GM21723 (cell line): ENCODE results near the gene TCFL5.

Experiments used
- ATAC-seq: cut with Tn5 transposase; IDR thresholded peaks from one replicate; pipeline ENCODE4 v1.9.1; 2021; ENCODE audit warnings: mild to moderate bottlenecking, moderate library complexity; ENCODE audit not compliant: unreplicated experiment

The TCFL5 gene

DNA sequence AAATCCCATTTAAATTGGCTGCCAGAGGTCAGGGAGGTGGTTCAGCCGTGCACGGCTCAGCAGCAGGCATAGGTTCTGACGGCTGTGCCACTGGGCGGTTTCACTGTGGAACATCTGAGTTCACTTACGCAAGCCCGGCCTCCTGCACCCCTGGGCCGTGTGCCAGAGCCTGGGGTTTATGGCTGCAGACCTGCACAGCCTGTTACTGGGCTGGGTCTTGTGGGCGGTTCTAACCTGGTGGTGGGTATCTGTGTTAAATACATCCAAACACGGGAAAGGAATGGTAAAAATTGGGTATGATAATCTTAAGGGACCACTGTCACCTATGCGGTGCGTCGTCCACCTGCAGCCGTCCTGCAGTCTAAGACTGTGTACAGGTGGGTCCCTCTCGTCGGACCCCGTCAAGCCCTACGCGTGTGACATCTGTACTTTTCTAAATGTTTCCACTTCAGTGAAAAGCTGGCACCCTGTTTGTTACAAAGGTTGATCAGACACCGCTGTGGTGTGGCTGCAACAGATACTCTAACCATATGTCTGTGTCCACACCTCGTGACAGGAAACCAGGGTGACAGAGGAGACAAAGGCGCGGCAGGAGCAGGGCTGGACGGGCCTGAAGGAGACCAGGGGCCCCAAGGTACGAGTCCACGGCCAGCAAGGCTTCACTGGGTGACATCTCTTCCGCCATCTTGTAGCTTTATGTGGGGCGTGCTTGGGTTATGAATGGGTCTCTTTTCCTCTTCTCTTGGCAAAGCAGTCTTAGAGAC is 23.3 kb downstream of the TCFL5 start:
- ATAC-seq, result no peak

DNA sequence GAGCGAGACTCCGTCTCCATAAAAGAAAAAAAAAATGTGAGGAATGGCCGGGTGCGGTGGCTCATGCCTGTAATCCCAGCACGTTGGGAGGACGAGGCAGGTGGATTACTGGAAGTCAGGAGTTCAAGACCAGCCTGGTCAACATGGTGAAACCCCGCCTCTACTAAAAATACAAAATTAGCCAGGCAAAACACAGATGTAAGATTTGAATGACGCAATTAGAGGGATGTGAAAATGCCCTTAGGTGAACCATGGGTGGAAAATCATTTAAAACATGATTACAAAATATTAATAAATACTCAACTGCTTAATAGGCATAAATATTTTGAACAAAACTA is 23.9 kb downstream of the TCFL5 start:
- no peak for ATAC-seq

GRCh38 chr20:62836967-62837490 is 24.6 kb downstream of the TCFL5 start:
- ATAC-seq, result no peak

- ATAC-seq, result no peak
Observed at GRCh38 chr20:62835931-62836861, 25.4 kb downstream of the TCFL5 start.

- no peak for ATAC-seq
Observed at GRCh38 chr20:62834967-62835730, 26.5 kb downstream of the TCFL5 start.

DNA sequence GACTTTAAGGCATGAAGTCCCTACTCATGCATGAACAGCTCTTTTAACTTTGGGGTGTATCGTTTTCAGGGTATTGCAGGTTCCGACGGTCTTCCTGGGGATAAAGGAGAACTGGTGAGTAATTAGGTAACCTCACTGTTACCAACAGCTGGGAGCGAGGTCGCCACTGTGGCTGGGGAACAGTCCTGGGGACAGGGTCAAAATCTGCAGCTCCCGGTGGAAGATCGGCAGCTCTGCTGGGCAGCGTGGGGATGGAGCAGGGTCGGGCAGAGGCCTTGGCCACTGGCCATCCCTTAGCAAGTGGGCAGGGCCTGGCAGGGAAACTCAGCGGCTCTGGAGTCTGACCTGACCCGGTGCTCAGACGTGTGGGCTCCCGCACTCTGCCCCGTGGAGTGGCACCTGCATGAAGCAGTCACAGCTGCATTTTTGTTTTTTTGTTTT is 28.7 kb downstream of the TCFL5 start:
- peak; percentile 20 for ATAC-seq

- peak; percentile 72 for ATAC-seq
Observed at GRCh38 chr20:62832212-62832922, 29.3 kb downstream of the TCFL5 start.

GRCh38 chr20:62831854-62832211 is 29.8 kb downstream of the TCFL5 start:
- ATAC-seq, result no peak

DNA sequence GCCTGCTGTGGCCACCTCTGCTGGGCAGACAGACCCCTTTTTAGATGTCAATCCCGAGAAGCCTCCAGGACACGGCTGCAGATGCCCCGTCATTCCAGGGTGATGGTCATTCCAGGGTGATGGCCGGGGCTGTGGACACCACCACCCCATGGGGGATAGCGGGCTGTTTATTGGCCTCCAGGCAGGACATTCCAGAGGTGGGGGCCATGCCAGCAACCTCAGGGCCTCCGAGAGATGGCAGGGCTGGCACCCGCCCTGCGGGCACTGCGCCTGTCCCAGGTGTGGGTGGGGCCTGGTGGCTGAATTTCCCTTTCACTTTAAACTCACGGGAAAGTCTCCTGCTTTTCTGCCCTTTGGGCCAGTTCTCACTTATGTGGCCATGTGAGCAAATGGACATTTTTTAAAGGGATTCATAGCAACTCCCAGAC is 30.2 kb downstream of the TCFL5 start:
- ATAC-seq, result no peak

DNA sequence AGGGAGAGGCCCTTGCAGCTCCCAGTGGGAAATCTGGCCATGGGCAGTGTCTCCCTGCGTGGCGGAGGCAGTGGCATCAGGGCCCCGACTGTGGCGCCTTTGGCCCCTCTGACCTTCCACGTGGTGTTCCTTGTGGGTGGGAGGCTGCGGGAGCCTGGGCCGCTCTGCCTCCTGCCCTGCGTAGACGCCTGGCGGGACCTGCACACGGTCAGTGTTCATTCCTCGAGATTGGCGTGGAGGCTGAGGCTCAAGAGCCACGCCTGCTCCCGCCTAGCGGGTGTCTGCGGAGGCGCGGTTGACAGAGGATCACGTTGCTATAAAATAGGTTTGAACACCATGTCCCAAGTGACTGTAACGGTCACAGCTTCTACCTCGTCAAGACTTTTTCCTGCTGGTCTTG is 30.8 kb downstream of the TCFL5 start:
- ATAC-seq, result no peak

- ATAC-seq, result no peak
Observed at GRCh38 chr20:62830251-62830650, 31.4 kb downstream of the TCFL5 start.

DNA sequence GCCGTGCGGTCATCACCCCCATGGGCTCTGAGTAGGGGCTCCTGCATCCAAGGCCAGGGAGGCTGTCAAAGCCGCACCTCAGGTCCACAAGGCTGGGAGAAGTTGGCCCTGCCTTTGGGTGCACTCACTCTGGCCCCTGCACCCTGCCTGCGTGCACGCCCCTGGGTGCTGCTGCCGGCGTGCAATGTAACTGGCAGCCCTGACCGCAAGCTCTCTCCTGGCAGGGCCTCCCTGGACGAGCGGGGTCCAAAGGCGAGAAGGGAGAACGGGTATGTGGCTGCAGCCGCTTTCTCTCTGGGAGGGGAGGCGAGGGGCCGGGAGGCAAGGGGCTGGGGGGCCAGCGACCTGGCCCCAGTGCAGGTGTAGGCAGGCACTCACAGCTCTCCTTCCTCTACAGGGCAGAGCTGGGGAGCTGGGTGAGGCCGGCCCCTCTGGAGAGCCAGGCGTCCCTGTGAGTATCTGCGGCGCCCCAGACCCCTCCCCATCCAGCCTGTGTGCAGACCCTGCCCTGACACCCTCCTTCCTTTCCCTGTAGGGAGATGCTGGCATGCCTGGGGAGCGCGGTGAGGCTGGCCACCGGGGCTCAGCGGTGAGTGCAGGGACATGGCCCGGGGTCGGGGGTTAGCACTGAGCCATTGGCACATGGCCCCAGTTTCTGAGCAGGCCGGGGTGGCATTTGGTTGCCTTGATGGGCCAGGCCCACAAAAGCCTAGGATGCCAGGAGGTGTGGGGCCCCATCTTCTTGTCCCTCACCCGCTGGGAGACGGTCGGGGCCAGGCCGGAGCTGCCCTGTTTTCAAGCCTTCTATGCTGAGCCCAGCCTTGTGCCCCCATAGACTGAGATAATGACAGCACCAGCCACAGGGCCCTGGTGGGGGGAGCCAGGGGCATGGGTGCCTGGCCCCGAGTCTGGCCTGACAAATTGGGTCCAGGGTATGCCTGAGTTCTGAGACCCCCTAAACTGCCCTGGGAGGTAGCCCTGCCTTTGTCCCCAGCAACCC is 32.1 kb downstream of the TCFL5 start:
- no peak for ATAC-seq

- ATAC-seq, result no peak
Observed at GRCh38 chr20:62828511-62829230, 33.0 kb downstream of the TCFL5 start.

- no peak for ATAC-seq
Observed at GRCh38 chr20:62828051-62828450, 33.6 kb downstream of the TCFL5 start.

GRCh38 chr20:62827311-62828038 is 34.1 kb downstream of the TCFL5 start:
- ATAC-seq, result no peak

GRCh38 chr20:62826646-62827310 is 34.8 kb downstream of the TCFL5 start:
- no peak for ATAC-seq

DNA sequence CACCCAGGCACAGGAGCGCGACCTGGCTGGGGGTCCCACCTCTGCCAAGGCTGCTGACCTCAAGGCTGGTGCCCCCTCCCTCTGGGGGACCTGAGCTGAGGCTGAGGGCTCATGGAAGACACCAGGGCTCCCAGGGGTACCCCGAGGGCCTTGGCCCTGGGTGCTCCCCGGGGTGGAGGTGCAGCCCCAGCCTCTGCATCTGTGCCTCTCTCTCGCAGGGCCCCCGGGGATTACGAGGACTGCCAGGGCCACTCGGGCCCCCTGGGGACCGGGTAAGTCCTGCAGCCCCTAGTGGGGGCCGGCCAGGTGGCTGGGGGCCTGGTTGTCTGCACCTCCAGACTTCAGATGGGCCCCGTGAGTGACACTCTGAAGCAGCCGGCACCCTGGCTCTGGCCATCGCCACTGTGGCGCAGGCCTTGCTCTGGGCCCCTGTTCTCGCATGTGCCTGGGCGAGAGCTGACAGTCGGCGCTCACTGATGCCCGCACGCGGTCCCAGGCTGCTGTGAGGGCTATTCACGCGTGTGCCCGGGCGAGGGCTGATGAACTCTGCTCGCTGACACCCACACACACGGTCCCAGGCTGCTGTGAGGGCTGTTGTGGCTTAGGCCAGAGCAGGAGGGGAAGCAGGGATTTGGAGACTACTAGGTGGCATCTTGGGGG is 35.5 kb downstream of the TCFL5 start:
- ATAC-seq, result no peak
